Measurements from ENCODE around the gene ZNF358. TPM values are rescaled to one million over a fixed set of nuclear protein-coding genes. Genes with fewer than 3 reads are reported as not detected.

ZNF358 gene
- 10.2 and 14.2 TPM in 2 replicates for total RNA-seq

GRCh38 chr19:7515645-7516151, at the start of gene ZNF358:
TSS of gene ZNF358 (plus strand) at chr19:7516103. CDS start at chr19:7519243, 3,140 bp downstream.

GRCh38 chr19:7488736-7489353, 27.1 kb upstream of the ZNF358 start, which contains the start of gene PEX11G:
TSS of gene PEX11G (minus strand) at chr19:7489035. CDS start at chr19:7489010, 25 bp downstream.

GRCh38 chr19:7522072-7522922, 6.4 kb downstream of the ZNF358 start, which contains the start of gene MCOLN1:
TSS of gene MCOLN1 (plus strand) at chr19:7522624. CDS start at chr19:7522751, 127 bp downstream.

GRCh38 chr19:7535047-7535997, 19.4 kb downstream of the ZNF358 start, which contains the start of gene PNPLA6:
TSS of gene PNPLA6 (plus strand) at chr19:7535717. CDS start at chr19:7535789, 72 bp downstream.

Other genes with a start within 250 kb of the ZNF358 start
- 35.8 and 57.5 TPM in 2 replicates for gene INSR, start 221.7 kb upstream of the ZNF358 start, total RNA-seq
- gene ARHGEF18, start 167.2 kb upstream of the ZNF358 start, total RNA-seq = 27.1 and 39.2 TPM in 2 replicates
- 0.85 and 1.4 TPM in 2 replicates for gene PEX11G, start 27.1 kb upstream of the ZNF358 start, total RNA-seq
- gene MCOLN1, start 6.5 kb downstream of the ZNF358 start, total RNA-seq = 4.5 and 5.2 TPM in 2 replicates
- 75.9 and 100 TPM in 2 replicates for gene PNPLA6, start 19.6 kb downstream of the ZNF358 start, total RNA-seq
- gene CAMSAP3, start 79.8 kb downstream of the ZNF358 start, total RNA-seq = under 0.01 and 0.09 TPM in 2 replicates
- gene XAB2, start 113.4 kb downstream of the ZNF358 start, total RNA-seq = 22.9 and 31.9 TPM in 2 replicates
- 35.1 and 62.3 TPM in 2 replicates for gene PET100, start 113.7 kb downstream of the ZNF358 start, total RNA-seq
- gene PCP2, start 117.6 kb downstream of the ZNF358 start, total RNA-seq = not detected in 2 replicates
- 28.8 and 45.7 TPM in 2 replicates for gene STXBP2, start 121.0 kb downstream of the ZNF358 start, total RNA-seq
- gene RETN, start 152.9 kb downstream of the ZNF358 start, total RNA-seq = not detected in 2 replicates
- gene MCEMP1, start 161.0 kb downstream of the ZNF358 start, total RNA-seq = not detected in 2 replicates
- 148 and 207 TPM in 2 replicates for gene TRAPPC5, start 164.7 kb downstream of the ZNF358 start, total RNA-seq
- not detected in 2 replicates for gene FCER2, start 186.0 kb downstream of the ZNF358 start, total RNA-seq
- not detected in 2 replicates for gene CLEC4G, start 216.0 kb downstream of the ZNF358 start, total RNA-seq
- not detected in 2 replicates for gene CD209, start 231.4 kb downstream of the ZNF358 start, total RNA-seq
- 0.38 and 0.72 TPM in 2 replicates for gene CLEC4M, start 247.1 kb downstream of the ZNF358 start, total RNA-seq

All from endothelial cell of coronary artery (primary cell).